EL (cell line): ENCODE measurements around the gene TMEM269.
A peak's percentile ranks its signal among the peaks of the same experiment; 100 is the strongest.

ENCODE experiments used
- DNase-seq: peaks from one replicate; pipeline ENCODE4 v3.0.0-alpha.2; 2016

The TMEM269 gene

GRCh38 chr1:42784946-42785693 lies at the start of gene TMEM269:
Gene TMEM269, plus strand, starts transcription at chr1:42784991. Its CDS starts 4,903 bp downstream, at chr1:42789894.
- no peak for DNase-seq

- DNase-seq, result no peak
These were observed 49.7 kb upstream of the TMEM269 start for GRCh38 chr1:42735056-42735455.

- DNase-seq, result no peak
These were observed 49.2 kb upstream of the TMEM269 start for GRCh38 chr1:42735477-42736105.

- peak; percentile 45 for DNase-seq
These were observed 48.6 kb upstream of the TMEM269 start for GRCh38 chr1:42736152-42736551.

GRCh38 chr1:42736571-42737200 lies 48.1 kb upstream of the TMEM269 start:
- no peak for DNase-seq

GRCh38 chr1:42737257-42737656 lies 47.5 kb upstream of the TMEM269 start:
- no peak for DNase-seq

- no peak for DNase-seq
These were observed 46.7 kb upstream of the TMEM269 start for GRCh38 chr1:42737986-42738677.

- DNase-seq, result no peak
These were observed 46.0 kb upstream of the TMEM269 start for GRCh38 chr1:42738678-42739226.

GRCh38 chr1:42739753-42740700 lies 44.8 kb upstream of the TMEM269 start, which contains the start of gene CLDN19:
Gene CLDN19, minus strand, starts transcription at chr1:42740236. Its CDS starts 173 bp downstream, at chr1:42740063.
- no peak for DNase-seq

GRCh38 chr1:42740851-42741580 lies 43.8 kb upstream of the TMEM269 start:
- DNase-seq, result no peak

GRCh38 chr1:42741706-42742105 lies 43.1 kb upstream of the TMEM269 start:
- DNase-seq, result no peak

- DNase-seq, result no peak
These were observed 42.6 kb upstream of the TMEM269 start for GRCh38 chr1:42742141-42742540.

- DNase-seq, result no peak
These were observed 42.0 kb upstream of the TMEM269 start for GRCh38 chr1:42742617-42743316.

GRCh38 chr1:42743317-42744147 lies 41.3 kb upstream of the TMEM269 start:
- DNase-seq, result peak; percentile 46

- DNase-seq, result no peak
These were observed 40.7 kb upstream of the TMEM269 start for GRCh38 chr1:42744148-42744413.

- no peak for DNase-seq
These were observed 38.9 kb upstream of the TMEM269 start for GRCh38 chr1:42745851-42746250.

GRCh38 chr1:42746436-42747105 lies 38.2 kb upstream of the TMEM269 start:
- DNase-seq, result no peak

- no peak for DNase-seq
These were observed 37.7 kb upstream of the TMEM269 start for GRCh38 chr1:42747125-42747524.

GRCh38 chr1:42748021-42748420 lies 36.8 kb upstream of the TMEM269 start:
- no peak for DNase-seq
